ENCODE measurements around the gene CRYM. TPM values are rescaled to one million over a fixed set of nuclear protein-coding genes. Genes with fewer than 3 reads are reported as not detected.
"Not testable (repeated sequence)": the region's sequence is repeated elsewhere in the genome, so short reads cannot be mapped to it uniquely, and the experiment has no call there.

The CRYM gene
- total RNA-seq, 4 donors from 2014 or later: 1.2 to 1.4 TPM; not detected in 2

- peak; percentile 45 for ATAC-seq (ENCODE audit: low FRiP score)
- no peak for DNase-seq (ENCODE audit: low spot score)
- TF ChIP-seq CTCF (IDR thresholded peaks at IDR 0.05): no peak
Measured at GRCh38 chr16:21302898-21303528, 24.9 kb upstream of the CRYM start.

GRCh38 chr16:21302454-21302853 lies 24.4 kb upstream of the CRYM start:
- no peak for DNase-seq (ENCODE audit: low spot score)
- TF ChIP-seq CTCF (IDR thresholded peaks at IDR 0.05): no peak
- no peak for ATAC-seq (ENCODE audit: low FRiP score)

- ATAC-seq (ENCODE audit: low FRiP score) (no peak), DNase-seq (ENCODE audit: low spot score) (no peak)
- TF ChIP-seq CTCF (IDR thresholded peaks at IDR 0.05): no peak
Measured at GRCh38 chr16:21301895-21302291, 23.8 kb upstream of the CRYM start.

- TF ChIP-seq CTCF (IDR thresholded peaks at IDR 0.05): no peak
- peak; percentile 43 for DNase-seq (ENCODE audit: low spot score)
- peak; percentile 78 for ATAC-seq (ENCODE audit: low FRiP score)
Measured at GRCh38 chr16:21301168-21301894, 23.2 kb upstream of the CRYM start.

- DNase-seq (ENCODE audit: low spot score) (peak; percentile 96), ATAC-seq (ENCODE audit: low FRiP score) (peak; percentile 97)
- peak in 1 of 3 donors; percentile 47 for TF ChIP-seq CTCF (IDR thresholded peaks at IDR 0.05)
Measured at GRCh38 chr16:21300309-21301167, 22.4 kb upstream of the CRYM start.

GRCh38 chr16:21289789-21290188 lies 11.7 kb upstream of the CRYM start:
- not testable (repeated sequence) for ATAC-seq (ENCODE audit: low FRiP score); DNase-seq (ENCODE audit: low spot score)

- TF ChIP-seq CTCF (IDR thresholded peaks at IDR 0.05): no peak
- DNase-seq (ENCODE audit: low spot score) (no peak), ATAC-seq (ENCODE audit: low FRiP score) (no peak)
Measured at GRCh38 chr16:21285314-21285713, 7.2 kb upstream of the CRYM start.

All from omental fat pad (tissue), 4 donors.